Measurements from ENCODE around the gene MYO7B.

Gene MYO7B

GRCh38 chr2:127664065-127664894 is 128.8 kb downstream of the MYO7B start:
- no peak for DNase-seq (ENCODE audit: low spot score)

GRCh38 chr2:127664895-127665225 is 129.4 kb downstream of the MYO7B start:
- no peak for DNase-seq (ENCODE audit: low spot score)

- no peak for DNase-seq (ENCODE audit: low spot score)
Measured at GRCh38 chr2:127665267-127665893, 129.9 kb downstream of the MYO7B start.

- no peak for DNase-seq (ENCODE audit: low spot score)
Measured at GRCh38 chr2:127669056-127669455, 133.6 kb downstream of the MYO7B start.

GRCh38 chr2:127670055-127670956 is 134.8 kb downstream of the MYO7B start:
- no peak for DNase-seq (ENCODE audit: low spot score)

- no peak for DNase-seq (ENCODE audit: low spot score)
Measured at GRCh38 chr2:127670957-127671290, 135.4 kb downstream of the MYO7B start.

GRCh38 chr2:127671557-127672302 is 136.2 kb downstream of the MYO7B start:
- no peak for DNase-seq (ENCODE audit: low spot score)

- DNase-seq (ENCODE audit: low spot score) = no peak
Measured at GRCh38 chr2:127672341-127673224, 137.1 kb downstream of the MYO7B start.

GRCh38 chr2:127673291-127674069 is 138.0 kb downstream of the MYO7B start:
- no peak for DNase-seq (ENCODE audit: low spot score)

- no peak for DNase-seq (ENCODE audit: low spot score)
Measured at GRCh38 chr2:127674241-127675209, 139.0 kb downstream of the MYO7B start.

GRCh38 chr2:127675331-127676261 is 140.1 kb downstream of the MYO7B start, which contains the start of gene LIMS2:
TSS of gene LIMS2 (minus strand) at chr2:127675530. CDS start at chr2:127675024, 506 bp downstream.
- DNase-seq (ENCODE audit: low spot score) = no peak

- no peak for DNase-seq (ENCODE audit: low spot score)
Measured at GRCh38 chr2:127676906-127677305, 141.4 kb downstream of the MYO7B start.

- no peak for DNase-seq (ENCODE audit: low spot score)
Measured at GRCh38 chr2:127678531-127678930, 143.0 kb downstream of the MYO7B start.

GRCh38 chr2:127678991-127679390 is 143.5 kb downstream of the MYO7B start:
- DNase-seq (ENCODE audit: low spot score) = no peak

GRCh38 chr2:127679680-127680361 is 144.3 kb downstream of the MYO7B start:
- DNase-seq (ENCODE audit: low spot score) = no peak

- DNase-seq (ENCODE audit: low spot score) = no peak
Measured at GRCh38 chr2:127680706-127681287, 145.3 kb downstream of the MYO7B start.

GRCh38 chr2:127681288-127681804 is 145.9 kb downstream of the MYO7B start:
- DNase-seq (ENCODE audit: low spot score) = no peak

Measured in RKO (cell line).